ENCODE results near the gene RTTN.

RTTN gene

DNA sequence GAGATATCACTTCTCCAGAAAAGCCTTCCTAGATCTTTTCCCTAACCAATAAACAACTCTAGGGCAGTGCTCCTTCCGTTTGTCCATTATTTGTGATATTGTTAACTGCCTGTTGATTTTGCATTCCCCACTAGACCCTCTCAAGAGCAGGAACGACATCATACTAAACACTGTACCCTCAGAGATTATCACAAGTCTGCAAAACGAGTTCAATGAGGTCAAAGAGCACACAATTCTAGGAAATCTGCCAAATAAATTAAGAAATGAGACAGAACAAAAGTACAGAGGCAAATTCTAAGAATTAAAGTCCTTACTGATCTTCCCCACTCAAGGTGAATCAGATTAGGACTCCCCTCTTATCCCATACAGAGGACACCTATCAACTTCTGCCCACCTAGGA, 7.6 kb downstream of the RTTN start:
- Histone ChIP-seq H3K27ac (ENCODE audit: low read length) (no peak overlapping the region), H3K9me3 (ENCODE audit: control insufficient read depth, low read depth, low read length) (no peaks in the 10 kb centered on the region), H3K36me3 (ENCODE audit: control insufficient read depth, low read depth, low read length) (peaks cover 36% of the 10 kb centered on the region), H3K9ac (ENCODE audit: low read length) (no peak overlapping the region), H3K4me1 (ENCODE audit: control insufficient read depth, low read depth, low read length) (no peaks in the 10 kb centered on the region), H3K4me3 (ENCODE audit: low read length) (no peak overlapping the region), H3K27me3 (ENCODE audit: control insufficient read depth, insufficient read depth, low read length) (no peaks in the 10 kb centered on the region)

DNA sequence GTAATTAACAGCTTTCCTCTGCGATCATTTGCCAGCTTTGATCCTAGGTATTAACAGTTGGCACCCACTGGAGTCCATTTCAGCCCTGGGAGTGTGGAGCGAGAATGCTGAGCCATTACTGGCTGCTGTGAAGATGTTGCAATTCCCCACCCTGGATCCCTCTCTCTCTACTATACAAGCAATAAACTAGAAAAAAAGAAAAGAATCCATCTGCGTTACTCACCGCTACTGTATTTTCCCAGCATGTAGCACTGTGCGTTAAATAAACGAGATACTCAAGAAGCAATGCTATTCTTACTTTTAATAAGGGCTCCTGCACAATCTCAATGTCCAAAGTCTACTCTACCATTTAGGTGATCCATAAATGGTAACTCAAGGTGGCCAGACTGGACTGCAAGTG, 8.5 kb downstream of the RTTN start:
- H3K4me1 ChIP-seq (ENCODE audit: control insufficient read depth, low read depth, low read length), result no peaks in the 10 kb centered on the region
- no peak overlapping the region for H3K4me3 ChIP-seq (ENCODE audit: low read length)
- no peaks in the 10 kb centered on the region for H3K9me3 ChIP-seq (ENCODE audit: control insufficient read depth, low read depth, low read length)
- no peak overlapping the region for H3K27ac ChIP-seq (ENCODE audit: low read length)
- H3K9ac ChIP-seq (ENCODE audit: low read length), result no peak overlapping the region
- H3K27me3 ChIP-seq (ENCODE audit: control insufficient read depth, insufficient read depth, low read length), result no peaks in the 10 kb centered on the region
- H3K36me3 ChIP-seq (ENCODE audit: control insufficient read depth, low read depth, low read length), result peaks cover 36% of the 10 kb centered on the region

DNA sequence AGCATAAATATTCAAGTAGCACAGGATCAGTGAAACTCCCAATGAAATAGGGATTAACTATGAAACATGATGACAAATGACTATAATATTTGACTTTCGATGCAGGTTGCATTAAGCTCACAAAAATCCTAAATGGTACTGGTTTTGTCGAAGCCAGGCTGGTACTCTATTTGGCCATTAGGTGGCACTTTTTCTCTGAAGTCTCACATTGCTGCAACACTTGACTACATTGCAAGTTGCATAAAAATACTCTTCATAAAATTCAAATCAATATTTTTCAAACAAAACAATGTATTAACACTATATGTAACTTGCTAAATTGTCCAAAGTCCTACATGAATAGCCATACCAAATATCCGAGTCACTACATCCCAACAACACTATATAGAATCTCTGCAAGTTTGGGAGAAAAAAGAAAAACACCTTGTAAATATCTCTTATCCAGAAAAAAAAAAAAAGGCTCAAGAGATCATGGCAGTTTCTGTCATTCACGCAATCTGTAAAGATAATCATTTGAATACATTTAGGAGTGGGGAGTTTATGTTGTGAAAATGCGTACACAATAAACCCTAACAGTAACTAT, 9.5 kb downstream of the RTTN start:
- Histone ChIP-seq H3K9ac (ENCODE audit: low read length) (no peak overlapping the region), H3K9me3 (ENCODE audit: control insufficient read depth, low read depth, low read length) (no peaks in the 10 kb centered on the region), H3K27me3 (ENCODE audit: control insufficient read depth, insufficient read depth, low read length) (no peaks in the 10 kb centered on the region), H3K36me3 (ENCODE audit: control insufficient read depth, low read depth, low read length) (peaks cover 36% of the 10 kb centered on the region), H3K4me3 (ENCODE audit: low read length) (no peak overlapping the region), H3K4me1 (ENCODE audit: control insufficient read depth, low read depth, low read length) (no peaks in the 10 kb centered on the region), H3K27ac (ENCODE audit: low read length) (no peak overlapping the region)

DNA sequence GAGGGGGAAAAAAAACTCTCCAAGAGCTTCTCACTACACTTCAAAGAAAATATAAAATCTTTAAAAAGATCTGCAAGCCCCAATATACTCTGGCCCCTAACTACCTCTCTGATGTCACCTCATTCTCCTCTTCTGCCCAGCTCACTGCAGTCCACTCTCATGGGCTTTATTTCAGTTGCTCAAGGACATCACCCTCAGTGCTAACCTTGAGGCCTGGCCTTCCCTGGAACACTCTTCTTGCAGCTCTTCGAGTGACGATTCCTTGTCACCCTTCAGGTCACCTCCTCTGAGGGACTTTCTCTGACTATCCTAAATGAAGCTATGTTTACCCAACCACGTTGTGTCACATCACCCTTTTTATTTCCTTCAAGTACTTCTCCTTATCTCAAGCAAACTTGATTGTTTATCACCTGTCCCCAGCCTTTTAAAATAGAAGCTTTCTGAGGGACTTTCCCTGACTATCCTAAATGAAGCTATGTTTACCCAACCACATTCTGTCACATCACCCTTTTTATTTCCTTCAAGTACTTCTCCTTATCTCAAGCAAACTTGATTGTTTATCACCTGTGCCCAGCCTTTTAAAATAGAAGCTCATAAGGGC, 10.4 kb downstream of the RTTN start:
- Histone ChIP-seq H3K9me3 (ENCODE audit: control insufficient read depth, low read depth, low read length) (no peaks in the 10 kb centered on the region), H3K4me3 (ENCODE audit: low read length) (no peak overlapping the region), H3K36me3 (ENCODE audit: control insufficient read depth, low read depth, low read length) (peaks cover 36% of the 10 kb centered on the region), H3K27me3 (ENCODE audit: control insufficient read depth, insufficient read depth, low read length) (no peaks in the 10 kb centered on the region), H3K9ac (ENCODE audit: low read length) (no peak overlapping the region), H3K4me1 (ENCODE audit: control insufficient read depth, low read depth, low read length) (no peaks in the 10 kb centered on the region), H3K27ac (ENCODE audit: low read length) (no peak overlapping the region)

DNA sequence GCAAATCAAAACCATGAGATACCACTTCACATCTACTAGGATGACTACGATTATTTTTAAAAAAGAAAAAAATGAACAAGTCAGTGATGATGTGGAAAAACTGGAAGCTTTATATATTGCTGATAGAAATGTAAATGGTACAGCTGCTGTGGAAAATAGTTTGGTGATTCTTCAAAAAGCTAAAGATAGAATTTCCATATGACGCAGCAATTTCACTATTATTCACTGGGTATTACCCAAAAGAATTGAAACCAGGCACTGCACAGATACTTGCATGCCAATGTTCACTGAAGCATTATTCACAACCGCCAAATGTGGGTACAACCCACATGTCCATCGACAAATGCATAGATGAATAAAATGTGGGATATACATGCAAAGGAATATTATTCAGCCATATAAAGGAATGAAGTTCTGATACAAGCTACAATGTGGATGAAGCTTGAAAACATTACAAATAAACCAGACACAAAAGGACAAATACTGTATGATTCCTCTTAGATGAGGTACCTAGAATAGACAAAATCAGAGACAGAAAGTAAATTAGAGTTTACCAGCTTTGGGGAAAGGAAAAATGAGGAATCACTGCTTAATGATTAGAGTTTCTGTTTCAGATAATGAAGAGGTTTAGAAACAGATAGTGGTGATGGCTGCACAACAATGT, 11.1 kb downstream of the RTTN start:
- Histone ChIP-seq H3K9me3 (ENCODE audit: control insufficient read depth, low read depth, low read length) (no peaks in the 10 kb centered on the region), H3K4me1 (ENCODE audit: control insufficient read depth, low read depth, low read length) (no peaks in the 10 kb centered on the region), H3K36me3 (ENCODE audit: control insufficient read depth, low read depth, low read length) (peaks cover 37% of the 10 kb centered on the region), H3K4me3 (ENCODE audit: low read length) (no peak overlapping the region), H3K9ac (ENCODE audit: low read length) (no peak overlapping the region), H3K27me3 (ENCODE audit: control insufficient read depth, insufficient read depth, low read length) (no peaks in the 10 kb centered on the region), H3K27ac (ENCODE audit: low read length) (no peak overlapping the region)

DNA sequence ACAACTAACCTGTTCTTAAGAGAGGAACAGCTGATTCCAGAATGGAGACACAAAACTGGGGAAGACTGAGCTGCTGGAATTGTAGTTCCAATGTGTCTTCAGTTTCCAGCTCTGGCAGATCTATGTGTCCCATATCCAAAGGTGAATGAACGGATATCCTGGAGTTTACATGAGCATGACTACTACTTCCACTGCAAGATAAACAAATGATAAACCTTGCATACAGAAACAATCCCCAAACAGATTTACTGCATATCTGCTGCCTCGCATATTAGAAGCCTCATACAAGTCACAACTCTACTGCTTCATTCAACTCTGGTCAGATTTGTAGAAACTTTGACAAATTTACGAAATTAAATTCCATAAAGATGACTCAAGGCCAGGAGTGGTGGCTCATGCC, 15.0 kb downstream of the RTTN start:
- Histone ChIP-seq H3K9me3 (ENCODE audit: control insufficient read depth, low read depth, low read length) (no peaks in the 10 kb centered on the region), H3K4me3 (ENCODE audit: low read length) (no peak overlapping the region), H3K9ac (ENCODE audit: low read length) (no peak overlapping the region), H3K27me3 (ENCODE audit: control insufficient read depth, insufficient read depth, low read length) (no peaks in the 10 kb centered on the region), H3K27ac (ENCODE audit: low read length) (no peak overlapping the region), H3K36me3 (ENCODE audit: control insufficient read depth, low read depth, low read length) (peaks cover 19% of the 10 kb centered on the region), H3K4me1 (ENCODE audit: control insufficient read depth, low read depth, low read length) (no peaks in the 10 kb centered on the region)

DNA sequence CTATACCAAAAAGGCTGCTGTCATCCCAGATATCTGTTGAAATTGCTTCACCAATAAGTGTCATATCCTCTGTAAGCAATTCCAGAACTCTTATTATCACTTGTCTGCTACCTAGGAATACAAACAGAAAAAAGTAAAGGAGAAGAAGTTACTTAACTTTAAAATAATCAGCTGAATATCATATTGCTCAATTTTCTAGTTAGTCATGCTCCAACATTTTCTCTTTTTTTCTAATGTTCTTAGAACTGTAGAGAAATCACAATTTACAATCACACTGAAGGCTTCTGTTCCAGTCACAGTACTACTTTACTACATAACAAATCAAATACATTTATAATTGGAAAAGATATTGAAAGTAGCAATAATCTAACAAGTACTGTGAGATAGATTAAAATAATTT, 17.4 kb downstream of the RTTN start:
- peaks cover 29% of the 10 kb centered on the region for H3K36me3 ChIP-seq (ENCODE audit: control insufficient read depth, low read depth, low read length)
- no peaks in the 10 kb centered on the region for H3K27me3 ChIP-seq (ENCODE audit: control insufficient read depth, insufficient read depth, low read length)
- no peak overlapping the region for H3K9ac ChIP-seq (ENCODE audit: low read length)
- H3K27ac ChIP-seq (ENCODE audit: low read length), result no peak overlapping the region
- no peak overlapping the region for H3K4me3 ChIP-seq (ENCODE audit: low read length)
- H3K4me1 ChIP-seq (ENCODE audit: control insufficient read depth, low read depth, low read length), result no peaks in the 10 kb centered on the region
- no peaks in the 10 kb centered on the region for H3K9me3 ChIP-seq (ENCODE audit: control insufficient read depth, low read depth, low read length)

DNA sequence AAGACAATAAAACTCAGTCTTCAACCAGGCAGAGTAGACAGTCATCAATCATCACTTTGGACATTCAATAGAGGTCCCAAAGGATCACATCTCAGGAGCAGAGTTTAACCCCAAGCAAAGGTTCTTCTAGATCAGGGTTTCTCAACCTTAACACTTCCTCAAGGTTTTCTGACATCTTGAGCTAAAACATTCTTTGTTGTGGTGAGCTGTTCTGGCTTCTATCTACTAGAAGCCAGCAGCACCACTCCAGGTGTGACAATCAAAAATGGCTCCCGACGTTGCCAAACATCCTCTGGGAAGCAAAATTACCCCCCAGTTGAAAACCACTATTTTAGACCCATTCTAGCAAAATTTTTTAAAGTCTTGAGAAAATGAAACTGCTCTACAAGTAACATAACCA, 22.0 kb downstream of the RTTN start:
- H3K4me1 ChIP-seq (ENCODE audit: control insufficient read depth, low read depth, low read length), result no peaks in the 10 kb centered on the region
- H3K4me3 ChIP-seq (ENCODE audit: low read length), result no peak overlapping the region
- H3K9me3 ChIP-seq (ENCODE audit: control insufficient read depth, low read depth, low read length), result no peaks in the 10 kb centered on the region
- H3K9ac ChIP-seq (ENCODE audit: low read length), result no peak overlapping the region
- no peaks in the 10 kb centered on the region for H3K27me3 ChIP-seq (ENCODE audit: control insufficient read depth, insufficient read depth, low read length)
- no peak overlapping the region for H3K27ac ChIP-seq (ENCODE audit: low read length)
- peaks cover 20% of the 10 kb centered on the region for H3K36me3 ChIP-seq (ENCODE audit: control insufficient read depth, low read depth, low read length)

DNA sequence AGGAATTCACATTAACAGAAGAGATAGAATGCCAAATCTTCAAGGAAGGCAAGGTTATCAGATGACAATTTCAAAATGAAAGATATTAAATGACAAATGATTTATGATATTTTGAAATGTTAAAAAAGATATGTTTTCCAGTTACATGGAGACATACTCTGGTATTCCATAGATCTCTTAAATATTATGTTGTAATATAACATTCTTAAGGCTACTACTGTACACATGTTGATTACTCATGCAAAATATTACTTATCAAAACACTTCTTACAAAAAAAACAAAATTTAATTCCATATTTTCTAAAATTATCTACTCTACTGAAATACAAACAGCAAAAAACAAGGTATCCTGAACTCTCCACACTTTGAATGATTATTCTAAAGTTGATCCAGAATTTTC, 22.9 kb downstream of the RTTN start:
- H3K9ac ChIP-seq (ENCODE audit: low read length), result no peak overlapping the region
- no peak overlapping the region for H3K4me3 ChIP-seq (ENCODE audit: low read length)
- no peaks in the 10 kb centered on the region for H3K4me1 ChIP-seq (ENCODE audit: control insufficient read depth, low read depth, low read length)
- H3K27me3 ChIP-seq (ENCODE audit: control insufficient read depth, insufficient read depth, low read length), result no peaks in the 10 kb centered on the region
- H3K27ac ChIP-seq (ENCODE audit: low read length), result no peak overlapping the region
- H3K9me3 ChIP-seq (ENCODE audit: control insufficient read depth, low read depth, low read length), result no peaks in the 10 kb centered on the region
- peaks cover 20% of the 10 kb centered on the region for H3K36me3 ChIP-seq (ENCODE audit: control insufficient read depth, low read depth, low read length)

DNA sequence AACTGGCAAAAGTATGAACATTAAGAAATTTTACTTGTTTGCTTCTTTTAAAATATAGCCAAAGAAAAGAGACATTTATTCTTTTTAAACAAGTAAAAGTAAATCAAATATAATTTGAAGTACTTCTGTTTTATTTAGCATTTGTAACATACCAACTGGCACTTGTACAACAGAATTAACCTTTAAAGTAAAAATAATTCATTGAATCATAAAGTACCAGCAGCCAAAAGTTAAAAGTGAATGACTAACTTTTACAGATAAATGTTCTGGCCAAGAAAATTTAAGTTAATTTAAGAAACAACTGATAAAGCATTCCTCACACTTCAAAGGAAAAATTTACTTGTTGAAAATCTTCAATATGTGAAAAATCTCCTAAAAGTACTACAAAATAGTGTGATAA, 23.8 kb downstream of the RTTN start:
- peaks cover 19% of the 10 kb centered on the region for H3K36me3 ChIP-seq (ENCODE audit: control insufficient read depth, low read depth, low read length)
- H3K4me3 ChIP-seq (ENCODE audit: low read length), result no peak overlapping the region
- no peaks in the 10 kb centered on the region for H3K27me3 ChIP-seq (ENCODE audit: control insufficient read depth, insufficient read depth, low read length)
- no peak overlapping the region for H3K9ac ChIP-seq (ENCODE audit: low read length)
- H3K27ac ChIP-seq (ENCODE audit: low read length), result no peak overlapping the region
- H3K4me1 ChIP-seq (ENCODE audit: control insufficient read depth, low read depth, low read length), result no peaks in the 10 kb centered on the region
- no peaks in the 10 kb centered on the region for H3K9me3 ChIP-seq (ENCODE audit: control insufficient read depth, low read depth, low read length)

DNA sequence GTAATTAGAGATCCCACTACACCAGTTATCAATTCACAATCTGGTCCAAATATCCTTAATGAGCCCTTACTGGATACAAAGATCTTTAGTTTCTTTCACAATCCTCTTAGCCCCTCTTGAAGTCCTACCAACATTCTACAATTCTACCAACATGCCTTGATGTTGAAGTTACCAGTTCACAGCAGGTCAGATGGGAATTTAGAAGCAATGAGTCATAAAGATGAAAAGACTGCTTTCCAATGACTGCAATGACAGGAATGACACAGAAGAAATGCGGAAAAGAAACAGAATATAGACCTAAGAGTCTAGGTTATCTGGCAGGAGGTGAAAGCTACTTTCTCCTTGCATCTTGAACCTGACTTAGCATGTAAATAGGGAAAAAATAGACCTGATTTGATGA, 24.5 kb downstream of the RTTN start:
- Histone ChIP-seq H3K4me1 (ENCODE audit: control insufficient read depth, low read depth, low read length) (no peaks in the 10 kb centered on the region), H3K27ac (ENCODE audit: low read length) (no peak overlapping the region), H3K9me3 (ENCODE audit: control insufficient read depth, low read depth, low read length) (no peaks in the 10 kb centered on the region), H3K4me3 (ENCODE audit: low read length) (no peak overlapping the region), H3K27me3 (ENCODE audit: control insufficient read depth, insufficient read depth, low read length) (no peaks in the 10 kb centered on the region), H3K9ac (ENCODE audit: low read length) (no peak overlapping the region), H3K36me3 (ENCODE audit: control insufficient read depth, low read depth, low read length) (peaks cover 14% of the 10 kb centered on the region)

DNA sequence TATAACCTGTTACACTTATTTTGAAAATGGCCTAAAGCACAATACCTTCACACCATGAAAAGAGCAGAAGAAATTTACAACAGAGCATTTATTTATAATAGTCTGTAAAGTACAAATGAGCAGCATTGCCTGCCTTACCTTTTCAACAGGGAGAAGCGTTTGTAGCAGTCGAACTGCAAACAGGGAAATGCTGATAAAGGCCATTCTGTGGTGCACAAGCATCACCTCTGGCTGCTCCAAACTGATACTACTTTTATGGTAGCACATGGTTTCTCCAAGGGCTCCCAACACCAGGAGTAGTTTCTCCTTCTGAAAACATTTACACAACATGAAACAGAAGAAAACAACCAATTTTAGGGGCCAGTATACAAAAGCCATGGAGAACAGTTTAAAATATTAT, 28.9 kb downstream of the RTTN start:
- Histone ChIP-seq H3K9me3 (ENCODE audit: control insufficient read depth, low read depth, low read length) (no peaks in the 10 kb centered on the region), H3K27me3 (ENCODE audit: control insufficient read depth, insufficient read depth, low read length) (no peaks in the 10 kb centered on the region), H3K27ac (ENCODE audit: low read length) (no peak overlapping the region), H3K4me1 (ENCODE audit: control insufficient read depth, low read depth, low read length) (no peaks in the 10 kb centered on the region), H3K36me3 (ENCODE audit: control insufficient read depth, low read depth, low read length) (no peaks in the 10 kb centered on the region), H3K9ac (ENCODE audit: low read length) (no peak overlapping the region), H3K4me3 (ENCODE audit: low read length) (no peak overlapping the region)

Data from iPS-18a (cell line).